Ovary (tissue), 9 donors: ENCODE results near the gene SMAD5. TPM values are rescaled to one million over a fixed set of nuclear protein-coding genes. Genes with fewer than 3 reads are reported as not detected.

Experiments
- DNase-seq, 5 donors: peaks; one replicate each; pipeline ENCODE4 v3.0.0-alpha.2; 2019 to 2020
- H3K27ac ChIP-seq, 2 donors: fragments of 200-600 bp; one replicate each; pipeline versions ENCODE4 v1.5.1 to v1.8.0; 2019 to 2022
- H3K27me3 ChIP-seq: fragments of 200-600 bp; one replicate; pipeline ENCODE4 v1.8.0; 2022
- H3K36me3 ChIP-seq: fragments of 200-600 bp; sonication (generic); one replicate; pipeline ENCODE4 v1.5.1; 2019
- H3K4me1 ChIP-seq: one replicate; pipeline ENCODE4 v1.8.1; 2013; ENCODE audit warnings: mild to moderate bottlenecking, moderate library complexity; ENCODE audit not compliant: insufficient read depth
- H3K4me3 ChIP-seq: fragments of 200-600 bp; sonication (generic); one replicate; pipeline ENCODE4 v1.5.1; 2017
- H3K9me3 ChIP-seq, 2 donors: fragments of 200-600 bp in 1 of 2; sonication (generic) in 1 of 2; one replicate each; pipeline versions ENCODE4 v1.5.1 to v1.8.1; 2013 to 2019; ENCODE audit warnings: mild to moderate bottlenecking in 1 of 2, moderate library complexity in 1 of 2
- EP300 ChIP-seq: sonication (generic); formaldehyde crosslinking; IDR thresholded peaks from one replicate; pipeline ENCODE4 v1.6.1; 2017; ENCODE audit warnings: antibody characterized with exemption
- POLR2A ChIP-seq: fragments of 450-650 bp; IDR thresholded peaks from one replicate; pipeline ENCODE4 v1.6.1; 2017; ENCODE audit warnings: antibody characterized with exemption, mild to moderate bottlenecking, moderate library complexity
- WGBS, 3 donors: extraction: QIAGEN DNeasy Blood & Tissue Kit in 1 of 3; methylation state at CpG; one replicate each; pipeline versions ENCODE4 v1.1.5 to v1.1.7; 2013 to 2017; 5-methylcytosine and 5-hydroxymethylcytosine counted together
- intact Hi-C, 4 donors: fragments of 100-400 bp; cut with DNase I; formaldehyde crosslinking; loops; one replicate each; pipeline versions ENCODE4 v1.11.0 to v1.15.1; 2022 to 2023
- polyA plus RNA-seq, 2 donors: library from polyadenylated mRNA; stranded (reverse); fragments of 200-250 nt in 1 of 2; fragments of 350-450 nt in 1 of 2; fragmentation: Illumina TruSeq in 1 of 2; extraction: RNeasy Lipid Tissue Mini Kit (QIAGEN cat#74804) in 1 of 2; gene quantifications; one replicate each; pipeline ENCODE4 v1.2.3, GENCODE V29; 2013 to 2014
- total RNA-seq, 7 donors: library from RNA; depleted of rRNA in 2 of 7; stranded (reverse); fragments of >200 nt in 2 of 7; fragmentation: NEBNext Ultra II Directional in 3 of 7; extraction: Animal tissue kit (Norgen Biotek cat#: 25700) in 3 of 7; gene quantifications; one replicate each; pipeline versions ENCODE4 v1.1.0 to v1.2.4, GENCODE V29; 2016 to 2023
- TF ChIP-seq, protein P1 (sequence below), 3 donors: fragments of 450-650 bp in 2 of 3; fragments of 200-600 bp in 1 of 3; IDR thresholded peaks; one replicate each; pipeline versions ENCODE4 v1.5.1 to v1.8.0; 2016 to 2022; ENCODE audit warnings: antibody characterized with exemption in 3 of 3, mild to moderate bottlenecking in 1 of 3
- donor health status: DM: no; HTN: no; CAD: no; lungs with moderate emphysema.
- donor health status: DM: no; HTN: no; CAD: no.
- donor health status: Bipolar disorder and iron deficiency.
- donor health status: DM: yes; HTN: yes; CAD: no.
- donor health status: DM: no; HTN: no; CAD: no.
- donor health status: DM: yes; HTN: yes; CAD: no.

SMAD5 gene
- total and polyA plus RNA-seq, 9 donors, result 20.3 to 130 (median 108) TPM

DNA sequence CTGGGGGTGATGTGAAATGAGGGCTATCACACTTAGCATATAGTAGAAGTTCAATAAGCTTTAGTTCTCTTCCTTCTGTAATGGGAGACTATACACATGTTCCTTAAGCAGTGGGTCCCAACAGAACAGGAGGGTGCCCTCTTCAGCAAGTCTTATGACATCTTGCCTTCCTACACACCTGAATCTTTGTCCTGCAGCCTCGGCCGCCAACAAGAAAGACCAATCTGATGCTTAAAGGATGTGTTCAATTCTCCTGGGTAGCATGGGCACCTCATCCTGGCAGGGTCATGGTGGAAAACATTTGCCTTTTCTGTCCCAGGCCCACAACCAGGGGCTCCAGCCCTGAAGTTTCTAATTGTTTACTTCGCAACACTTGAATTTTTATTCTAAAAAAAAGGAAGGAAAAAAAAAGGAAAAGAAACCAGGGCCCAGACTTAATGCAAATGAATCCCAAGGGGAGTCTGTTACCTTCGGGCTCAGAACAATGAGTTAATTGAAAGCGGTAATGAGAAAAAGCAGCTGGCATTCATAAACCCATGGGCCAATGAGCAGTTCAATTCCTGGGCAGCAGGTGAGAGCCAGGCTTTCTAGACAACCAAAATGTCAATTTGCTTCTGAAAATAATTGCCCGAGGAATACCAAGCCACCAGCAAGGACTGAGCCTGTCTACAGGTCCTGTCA lies 26.2 kb upstream of the SMAD5 start:
- 88 to 93% (median 92%) methylated on average over 6 of the region's 6 CpGs for whole genome bisulfite sequencing, 3 donors
- Histone ChIP-seq H3K36me3 (no peaks in the 10 kb centered on the region), H3K27ac (no peak overlapping the region), H3K9me3 (no peaks in the 10 kb centered on the region), H3K27me3 (no peaks in the 10 kb centered on the region), H3K4me3 (no peak overlapping the region), H3K4me1 (peaks cover 9% of the 10 kb centered on the region)
- TF ChIP-seq EP300, result no peak
- TF ChIP-seq POLR2A, result no peak
- TF ChIP-seq, protein P1, sequence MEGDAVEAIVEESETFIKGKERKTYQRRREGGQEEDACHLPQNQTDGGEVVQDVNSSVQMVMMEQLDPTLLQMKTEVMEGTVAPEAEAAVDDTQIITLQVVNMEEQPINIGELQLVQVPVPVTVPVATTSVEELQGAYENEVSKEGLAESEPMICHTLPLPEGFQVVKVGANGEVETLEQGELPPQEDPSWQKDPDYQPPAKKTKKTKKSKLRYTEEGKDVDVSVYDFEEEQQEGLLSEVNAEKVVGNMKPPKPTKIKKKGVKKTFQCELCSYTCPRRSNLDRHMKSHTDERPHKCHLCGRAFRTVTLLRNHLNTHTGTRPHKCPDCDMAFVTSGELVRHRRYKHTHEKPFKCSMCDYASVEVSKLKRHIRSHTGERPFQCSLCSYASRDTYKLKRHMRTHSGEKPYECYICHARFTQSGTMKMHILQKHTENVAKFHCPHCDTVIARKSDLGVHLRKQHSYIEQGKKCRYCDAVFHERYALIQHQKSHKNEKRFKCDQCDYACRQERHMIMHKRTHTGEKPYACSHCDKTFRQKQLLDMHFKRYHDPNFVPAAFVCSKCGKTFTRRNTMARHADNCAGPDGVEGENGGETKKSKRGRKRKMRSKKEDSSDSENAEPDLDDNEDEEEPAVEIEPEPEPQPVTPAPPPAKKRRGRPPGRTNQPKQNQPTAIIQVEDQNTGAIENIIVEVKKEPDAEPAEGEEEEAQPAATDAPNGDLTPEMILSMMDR (IDR thresholded peaks at IDR 0.05), result no peak
- DNase-seq, result no peak
- intact Hi-C loops, result no loop called here

DNA sequence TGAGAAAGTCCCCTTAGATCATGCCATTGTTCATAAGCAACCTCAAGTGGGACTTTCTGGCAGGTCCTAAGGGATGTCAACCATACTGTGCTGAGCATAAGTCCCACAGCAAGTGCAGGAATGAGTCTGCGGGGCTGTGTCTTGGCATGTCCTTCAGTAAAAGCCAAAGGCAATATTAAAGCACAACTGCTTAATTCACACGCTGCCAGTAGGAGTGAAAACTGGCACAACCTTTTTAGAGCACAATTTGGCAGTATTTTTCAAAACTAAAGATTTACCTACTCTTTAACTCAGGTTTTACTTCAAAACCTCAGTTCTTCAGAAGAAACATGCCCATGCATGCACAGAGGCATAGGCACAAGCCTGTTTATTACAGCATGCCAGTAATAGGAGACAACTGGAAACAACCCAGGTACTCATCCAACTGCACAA lies 24.4 kb upstream of the SMAD5 start:
- 58 to 71% (median 63%) methylated on average over 2 of the region's 2 CpGs for WGBS, 3 donors
- intact Hi-C loops, result no loop called here

DNA sequence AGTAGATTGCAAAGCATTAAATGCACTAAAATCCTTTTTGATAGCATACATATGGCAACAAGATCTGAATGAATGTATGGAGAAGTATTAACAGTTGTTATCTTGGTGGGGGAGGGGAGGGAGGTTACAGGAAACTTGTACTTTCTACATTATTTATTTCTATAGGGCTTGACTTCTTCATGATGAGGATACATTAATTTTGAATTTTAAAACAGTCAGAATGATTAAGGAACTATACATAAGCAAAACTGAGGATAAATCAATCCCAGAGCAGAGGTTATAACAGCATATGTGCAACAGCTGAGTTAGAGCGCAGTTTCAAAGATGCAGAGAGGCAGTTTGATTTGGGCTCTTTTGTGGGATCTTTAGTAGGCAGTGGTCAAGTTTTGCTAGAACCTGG lies 23.9 kb upstream of the SMAD5 start:
- WGBS, 3 donors, result 91 to 95% (median 93%) methylated on average over 1 of the region's 1 CpG
- Histone ChIP-seq H3K4me3 (no peak overlapping the region), H3K27ac (no peak overlapping the region), H3K9me3 (no peaks in the 10 kb centered on the region), H3K36me3 (no peaks in the 10 kb centered on the region), H3K27me3 (no peaks in the 10 kb centered on the region), H3K4me1 (peaks cover 9% of the 10 kb centered on the region)
- intact Hi-C loops, result no loop called here
- DNase-seq, result no peak
- TF ChIP-seq POLR2A, result no peak
- TF ChIP-seq EP300, result no peak
- TF ChIP-seq, protein P1 (IDR thresholded peaks at IDR 0.05), result no peak

More for the DNA sequence above, 24.4 kb upstream of the SMAD5 start:
- Histone ChIP-seq H3K9me3 (no peaks in the 10 kb centered on the region), H3K4me1 (peaks cover 9% of the 10 kb centered on the region), H3K36me3 (no peaks in the 10 kb centered on the region), H3K27me3 (no peaks in the 10 kb centered on the region), H3K4me3 (no peak overlapping the region), H3K27ac (no peak overlapping the region)
- TF ChIP-seq, protein P1 (IDR thresholded peaks at IDR 0.05), result no peak
- no peak for TF ChIP-seq EP300
- no peak for TF ChIP-seq POLR2A
- DNase-seq, result no peak

DNA sequence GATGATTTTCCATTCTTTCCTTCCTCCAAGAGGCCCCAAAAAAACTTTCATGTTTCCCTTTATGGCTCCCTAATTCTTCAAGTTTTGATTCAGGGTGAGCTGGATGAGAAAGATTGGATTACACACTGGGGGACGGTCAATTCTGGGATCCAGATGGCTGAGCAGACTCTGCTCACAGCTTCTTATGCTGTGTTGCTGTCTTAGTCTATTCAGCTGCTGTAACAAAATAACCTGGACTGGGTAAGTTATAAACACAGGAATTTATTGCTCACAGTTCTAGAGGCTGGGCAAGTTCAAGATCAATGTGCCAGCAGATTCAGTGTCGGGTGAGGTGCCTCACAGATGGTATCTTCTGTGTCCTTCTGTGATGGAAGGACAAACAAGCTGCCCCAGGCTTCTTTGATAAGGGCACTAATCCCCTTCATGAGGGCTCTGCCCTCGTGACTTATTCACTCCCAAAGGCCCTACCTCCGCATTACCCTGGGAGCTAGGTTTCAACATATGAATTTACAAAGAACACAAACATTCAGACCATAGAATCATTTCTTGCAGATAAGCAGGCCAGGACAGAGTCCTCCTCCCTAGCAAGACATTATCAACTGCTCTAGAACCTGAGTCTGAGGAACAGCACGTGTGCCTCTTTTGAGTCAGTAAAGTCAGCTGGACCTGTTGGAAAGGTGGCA lies 23.1 kb upstream of the SMAD5 start:
- Histone ChIP-seq H3K9me3 (no peaks in the 10 kb centered on the region), H3K27ac (no peak overlapping the region), H3K27me3 (no peaks in the 10 kb centered on the region), H3K36me3 (no peaks in the 10 kb centered on the region), H3K4me1 (peaks cover 3% of the 10 kb centered on the region), H3K4me3 (no peak overlapping the region)
- TF ChIP-seq, protein P1 (IDR thresholded peaks at IDR 0.05), result no peak
- TF ChIP-seq POLR2A (no peak), EP300 (no peak)
- DNase-seq, result no peak
- intact Hi-C loops, result no loop called here
- 90% methylated on average over 5 of the region's 5 CpGs for WGBS, 3 donors
